Articular chondrocyte of knee joint (primary cell): ENCODE measurements around the gene RIN1. TPM values are rescaled to one million over a fixed set of nuclear protein-coding genes. Genes with fewer than 3 reads are reported as not detected.

Source experiments
- small RNA-seq: library from RNA; depleted of rRNA; stranded (forward); fragments of <200 nt; gene quantifications from one replicate; pipeline ENCODE3, GENCODE V24; 2012
- total RNA-seq: library from RNA; depleted of rRNA; stranded (reverse); fragments of >200 nt; gene quantifications from 2 replicates; pipeline ENCODE4 v1.2.3, GENCODE V29; 2012

RIN1 gene
- 22.7 and 23.1 TPM in 2 replicates for total RNA-seq

GRCh38 chr11:66336234-66337102 lies at the start of gene RIN1:
Gene RIN1 (minus strand): TSS chr11:66336434. CDS start chr11:66336402, 32 bp downstream.

DNA sequence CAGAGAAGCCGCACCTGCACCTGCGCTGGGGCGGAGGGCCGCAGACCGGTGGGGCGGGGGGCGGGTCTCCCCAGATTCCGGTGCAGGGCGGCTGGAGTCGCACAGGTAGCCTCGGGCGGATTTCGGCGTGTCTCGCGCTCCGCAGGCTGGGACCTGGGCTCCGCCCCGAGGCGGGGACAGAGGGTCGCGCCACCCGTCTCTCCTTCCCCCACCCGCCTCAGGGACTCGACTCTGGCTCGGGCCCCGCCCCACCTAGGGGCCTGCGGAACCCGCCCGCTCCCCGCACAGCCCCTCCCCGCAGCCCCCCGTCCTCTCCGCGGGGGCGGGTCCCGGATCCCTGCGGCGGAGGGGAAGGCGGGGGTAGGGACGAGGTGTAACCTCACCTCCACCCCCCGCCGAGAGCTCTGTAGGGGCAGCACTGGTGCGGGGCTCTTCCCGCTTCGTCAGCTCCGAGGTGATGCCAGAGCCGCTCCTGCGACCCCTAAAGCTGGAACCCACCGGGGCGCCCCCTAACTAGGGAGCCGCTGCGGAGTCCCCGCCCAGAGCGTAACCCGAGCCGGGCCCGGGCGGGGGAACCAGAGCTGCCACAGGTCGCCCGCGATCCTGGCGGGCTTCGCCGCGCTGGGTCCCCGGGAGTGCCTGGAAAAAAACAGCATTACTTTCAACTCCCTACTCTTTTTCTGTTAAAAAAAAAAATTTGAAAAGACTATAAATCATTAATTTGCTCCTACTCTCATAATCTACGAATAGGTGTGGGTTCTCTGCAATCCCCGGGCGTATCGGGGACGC lies 35.6 kb upstream of the RIN1 start, which contains the start of gene SLC29A2:
Gene SLC29A2 (minus strand): TSS at position 134 of the 789 bp plus-strand sequence. CDS start 169 bp downstream, outside the sequence.

GRCh38 chr11:66347425-66348276 lies 11.4 kb upstream of the RIN1 start, which contains the start of gene B4GAT1:
Gene B4GAT1 (minus strand): TSS chr11:66347629. CDS start chr11:66347545, 84 bp downstream.

DNA sequence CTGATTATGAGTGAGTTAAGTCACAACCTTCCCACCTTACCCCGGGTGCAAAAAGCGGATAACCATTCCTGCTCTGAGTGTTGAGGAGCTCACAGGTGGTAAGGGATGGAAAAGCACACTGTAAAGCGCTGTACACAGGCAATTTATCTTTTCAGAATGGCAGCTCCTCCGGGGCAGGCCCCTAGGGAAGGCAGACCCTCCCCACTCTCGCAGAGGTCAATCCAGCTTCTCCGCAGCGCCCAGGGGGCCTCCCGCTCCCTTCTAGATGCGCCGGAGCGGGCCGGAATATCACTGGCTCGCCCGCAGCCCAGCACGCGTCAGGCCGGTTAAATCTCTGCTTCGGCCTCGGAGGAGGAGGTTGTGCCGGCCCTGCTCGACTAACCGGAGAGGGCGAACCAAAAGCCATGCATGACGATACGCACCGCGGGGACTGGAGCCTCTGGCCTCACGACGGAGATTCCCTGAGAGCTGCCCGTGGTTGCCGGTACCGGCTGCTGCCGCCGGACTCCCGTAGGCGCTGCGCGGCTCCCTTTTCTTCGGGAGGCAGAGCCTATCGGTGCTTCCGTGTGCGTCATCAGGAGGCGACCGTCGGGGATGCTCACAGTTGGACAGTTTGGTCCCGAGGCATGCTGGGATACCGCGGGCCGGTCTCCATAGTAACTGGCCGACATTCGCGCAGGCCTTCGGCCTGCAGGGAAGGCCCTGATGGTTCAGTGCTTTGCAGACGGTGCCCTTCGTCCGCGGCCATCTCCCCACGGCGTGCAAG lies 8.5 kb upstream of the RIN1 start, which contains the start of gene BRMS1:
Gene BRMS1 (minus strand): TSS at position 555 of the 766 bp plus-strand sequence. CDS start 2,870 bp downstream, outside the sequence.

DNA sequence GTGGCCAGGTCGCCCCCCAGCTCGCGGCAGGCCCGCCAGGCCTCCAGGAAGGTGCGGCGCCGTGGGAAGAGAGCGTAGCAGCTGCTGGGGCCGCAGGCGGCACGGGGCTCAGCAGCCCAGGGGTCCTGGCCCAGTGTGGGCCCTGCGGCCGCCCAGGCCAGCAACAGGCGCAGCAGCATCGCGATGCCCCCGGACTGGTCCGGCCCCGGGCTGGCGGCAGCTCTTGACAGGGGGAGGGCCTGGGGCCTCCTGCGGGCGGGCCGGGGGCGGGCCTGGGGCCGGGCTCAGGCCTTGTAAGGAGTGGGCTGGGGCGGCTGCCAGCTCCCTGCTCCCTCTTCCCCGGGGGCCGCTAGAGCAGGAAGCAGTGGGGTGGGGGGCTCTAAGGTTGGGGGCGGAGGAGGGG lies 19.4 kb downstream of the RIN1 start, which contains the start of gene CD248:
Gene CD248 (minus strand): TSS at position 196 of the 403 bp plus-strand sequence. CDS start 17 bp downstream, at position 179.

DNA sequence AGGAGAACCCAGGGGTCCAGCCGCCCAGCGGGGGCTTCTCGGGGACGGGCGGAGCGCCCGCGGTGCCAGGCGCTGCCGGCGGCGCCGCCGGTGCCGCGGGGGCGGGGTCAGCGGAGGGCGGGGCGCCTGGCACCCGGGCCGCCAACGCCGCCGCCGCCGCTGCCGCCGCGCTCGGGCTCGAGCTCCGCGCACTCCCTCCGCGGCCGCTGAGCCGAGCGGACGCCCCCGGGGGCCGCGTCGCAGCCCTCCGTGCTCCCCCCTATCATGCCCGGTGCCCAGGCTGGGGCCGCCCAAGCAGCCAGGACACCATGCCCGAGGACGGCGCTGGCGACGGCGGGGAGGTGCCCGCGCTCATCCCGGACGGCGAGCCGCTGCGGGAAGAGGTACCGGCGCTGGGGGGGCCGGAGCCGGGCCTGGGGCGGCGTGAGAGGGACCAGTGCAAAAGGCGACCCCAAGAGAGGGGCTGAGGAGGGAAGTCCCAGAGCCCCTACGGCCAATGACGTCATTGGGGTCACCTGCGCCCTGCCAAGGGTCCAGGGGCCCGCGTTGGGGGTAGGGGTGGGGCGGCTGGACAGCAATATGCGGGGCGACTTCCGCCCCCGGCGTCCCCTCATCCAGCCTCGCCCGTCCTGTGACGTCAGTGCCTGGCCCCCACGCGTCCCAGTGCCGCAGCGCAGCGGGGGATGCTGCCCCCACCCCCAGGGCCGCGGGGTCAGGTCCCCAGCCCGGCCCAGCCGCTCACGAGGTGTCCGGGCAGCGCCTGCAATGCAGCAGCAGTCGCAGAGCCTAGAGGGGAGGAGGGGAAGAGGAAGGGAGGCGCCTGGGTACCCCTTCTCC lies 44.3 kb downstream of the RIN1 start, which contains the start of gene TMEM151A:
Gene TMEM151A (plus strand): TSS at position 189 of the 837 bp plus-strand sequence. CDS start 120 bp downstream, at position 309.

GRCh38 chr11:66288671-66289547 lies 47.3 kb downstream of the RIN1 start, which contains the start of gene YIF1A:
Gene YIF1A (minus strand): TSS chr11:66289143. CDS start chr11:66288985, 158 bp downstream.

Small RNAs within 50 kb of the gene (small RNA-seq; reads per million reads assigned to genes)
- gene RF00017: not detected

Other genes starting within 250 kb of the RIN1 start
- 11.1 and 12.5 TPM in 2 replicates for gene KLC2, start 78.7 kb downstream of the RIN1 start, total RNA-seq
- 74.4 and 77.1 TPM in 2 replicates for gene RAB1B, start 67.8 kb downstream of the RIN1 start, total RNA-seq
- 0.22 TPM in 1 of 2 replicates, not detected in the other for gene CNIH2, start 58.3 kb downstream of the RIN1 start, total RNA-seq
- gene YIF1A, start 47.3 kb downstream of the RIN1 start, total RNA-seq: 99.6 and 122 TPM in 2 replicates
- gene TMEM151A, start 44.5 kb downstream of the RIN1 start, total RNA-seq: 0.26 and 0.32 TPM in 2 replicates
- 29.1 and 39.1 TPM in 2 replicates for gene CD248, start 19.4 kb downstream of the RIN1 start, total RNA-seq
- gene BRMS1, start 8.7 kb upstream of the RIN1 start, total RNA-seq: 36.4 and 38.0 TPM in 2 replicates
- 14.5 and 18.1 TPM in 2 replicates for gene B4GAT1, start 11.2 kb upstream of the RIN1 start, total RNA-seq
- gene SLC29A2, start 35.3 kb upstream of the RIN1 start, total RNA-seq: 0.11 and 0.13 TPM in 2 replicates
- gene NPAS4, start 84.6 kb upstream of the RIN1 start, total RNA-seq: under 0.01 TPM in 1 of 2 replicates, not detected in the other
- gene MRPL11, start 102.4 kb upstream of the RIN1 start, total RNA-seq: 36.5 and 45.6 TPM in 2 replicates
- 8.8 and 10.1 TPM in 2 replicates for gene PELI3, start 130.5 kb upstream of the RIN1 start, total RNA-seq
- gene DPP3, start 144.0 kb upstream of the RIN1 start, total RNA-seq: 27.1 and 33.2 TPM in 2 replicates
- 37.8 and 52.4 TPM in 2 replicates for gene BBS1, start 174.2 kb upstream of the RIN1 start, total RNA-seq
- 7.7 and 9.5 TPM in 2 replicates for gene ZDHHC24, start 209.6 kb upstream of the RIN1 start, total RNA-seq
- under 0.01 and 0.11 TPM in 2 replicates for gene ACTN3, start 210.5 kb upstream of the RIN1 start, total RNA-seq
- 26.3 and 26.8 TPM in 2 replicates for gene CTSF, start 232.2 kb upstream of the RIN1 start, total RNA-seq